Posterior vena cava (tissue), 2 donors: ENCODE results near the gene SNX10. TPM values are rescaled to one million over a fixed set of nuclear protein-coding genes. Genes with fewer than 3 reads are reported as not detected.

Experiments used
- DNase-seq: peaks from one replicate; pipeline ENCODE4 v3.0.0-alpha.2; 2020; ENCODE audit warnings: low spot score
- intact Hi-C, 2 donors: fragments of 100-400 bp; cut with DNase I; formaldehyde crosslinking; loops; one replicate each; pipeline versions ENCODE4 v1.14.1 to v1.14.2; 2022 to 2023
- total RNA-seq, 2 donors: library from RNA; stranded (reverse); fragmentation: NEBNext Ultra II Directional; extraction: Animal tissue kit (Norgen Biotek cat#: 25700); gene quantifications; one replicate each; pipeline ENCODE4 v1.2.1, GENCODE V29; 2021
- donor health status: DM: yes; HTN: yes; CAD: no.
- donor health status: DM: yes; HTN: yes; CAD: no.

The SNX10 gene
- total RNA-seq, 2 donors from 2014 or later = 4.0 to 6.5 TPM

DNA sequence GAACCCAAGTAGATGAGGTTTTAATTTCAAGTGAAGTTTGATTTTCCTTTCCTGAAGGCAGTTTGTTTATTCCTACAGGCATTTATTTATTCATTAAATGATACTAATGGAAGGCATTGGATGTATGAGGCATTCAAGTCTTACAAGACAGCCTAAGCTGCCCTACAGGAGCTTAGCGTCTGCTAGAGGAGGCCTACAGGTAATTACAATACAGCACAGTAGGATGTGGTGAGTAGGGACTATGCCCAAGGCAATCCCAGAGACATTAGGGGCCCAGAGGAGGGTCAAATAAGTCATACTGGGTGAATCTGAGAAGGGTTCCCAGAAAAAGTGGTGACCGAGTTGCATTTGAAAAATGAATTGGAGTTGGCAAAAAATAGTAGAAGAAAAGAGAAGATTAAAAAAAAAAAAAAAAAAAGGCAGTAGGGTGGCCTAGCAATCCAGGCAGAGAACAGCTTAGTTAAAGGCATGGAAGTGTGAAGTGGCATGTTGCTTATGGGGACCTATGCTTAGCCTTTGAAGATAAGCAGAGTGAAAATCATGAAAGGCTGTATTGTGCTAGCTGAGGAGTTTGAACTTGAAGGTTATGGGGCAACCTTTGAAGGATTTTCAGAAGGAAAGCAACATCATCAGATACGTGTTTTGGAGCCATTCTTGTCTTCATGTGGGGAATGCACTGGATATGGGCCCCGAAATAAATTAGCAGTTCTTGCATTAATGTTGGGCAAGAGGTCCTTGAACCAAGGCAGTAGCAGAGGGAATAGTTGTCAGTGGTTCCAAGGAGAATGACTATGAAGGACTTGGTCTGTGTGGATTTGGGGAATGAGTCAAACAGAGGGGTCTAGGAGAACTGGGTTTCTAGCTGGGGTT lies 65.5 kb downstream of the SNX10 start:
- DNase-seq = no peak
- intact Hi-C loops = no loop called here

DNA sequence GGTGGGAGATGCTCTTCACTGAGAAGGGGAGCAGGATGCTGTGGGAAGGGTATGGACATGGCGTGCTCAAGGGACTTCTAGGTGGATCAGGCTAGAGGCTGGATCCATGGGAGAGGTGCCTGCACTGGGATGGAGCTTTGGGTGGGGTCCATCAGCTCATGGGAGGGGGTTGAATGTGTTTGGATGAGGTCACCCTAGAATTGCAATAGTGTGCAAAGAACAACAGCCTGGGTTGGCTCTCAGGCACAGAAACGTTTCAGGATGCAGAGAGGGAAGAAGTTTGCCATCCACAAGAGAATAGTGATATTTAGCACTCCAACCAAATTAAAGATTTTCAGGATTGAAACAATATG lies 66.1 kb downstream of the SNX10 start:
- no peak for DNase-seq
- intact Hi-C loops = no loop called here

DNA sequence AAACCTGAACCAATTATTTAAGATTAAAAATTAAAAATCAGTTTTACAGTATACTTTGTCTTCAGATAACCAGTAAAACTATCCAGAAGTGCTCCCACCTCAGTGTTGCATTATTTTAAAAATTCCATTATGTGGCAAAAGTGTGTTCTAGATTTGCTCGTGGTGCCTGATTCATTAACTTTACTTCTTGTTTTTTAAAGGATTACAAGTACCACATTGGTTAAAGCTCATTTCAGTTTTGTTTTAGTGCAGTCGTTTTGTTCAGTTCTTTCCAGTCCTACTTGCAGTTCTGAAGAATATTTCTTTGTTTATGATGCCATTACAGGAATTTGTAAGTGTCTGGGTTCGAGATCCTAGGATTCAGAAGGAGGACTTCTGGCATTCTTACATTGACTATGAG lies 69.0 kb downstream of the SNX10 start:
- intact Hi-C loops = loop anchor here in 1 of 2 donors (10.0 kb wide), 1 partner anchor 266 kb away; no protein-coding TSS in a partner anchor
- DNase-seq = no peak

DNA sequence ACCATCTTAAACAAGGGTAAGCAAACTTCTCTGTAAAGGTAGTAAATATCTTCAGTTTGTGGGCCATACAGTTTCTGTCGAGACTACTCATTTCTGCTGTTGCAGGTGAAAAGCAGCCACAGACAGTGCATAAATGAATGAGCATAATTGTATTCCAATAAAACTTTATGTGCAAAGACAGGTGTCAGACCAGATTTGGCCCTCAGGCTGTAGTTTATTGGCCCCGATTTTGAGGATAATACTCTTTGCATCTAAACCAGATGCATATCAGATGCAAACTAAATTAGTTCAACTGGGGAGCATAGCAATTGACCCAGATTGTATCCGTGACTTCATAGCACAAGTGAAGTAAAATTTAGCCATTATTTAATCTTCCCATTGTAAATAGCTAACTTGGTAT lies 70.0 kb downstream of the SNX10 start:
- intact Hi-C loops = loop anchor here in 1 of 2 donors (10.0 kb wide), 1 partner anchor 267 kb away; no protein-coding TSS in a partner anchor
- DNase-seq = no peak

DNA sequence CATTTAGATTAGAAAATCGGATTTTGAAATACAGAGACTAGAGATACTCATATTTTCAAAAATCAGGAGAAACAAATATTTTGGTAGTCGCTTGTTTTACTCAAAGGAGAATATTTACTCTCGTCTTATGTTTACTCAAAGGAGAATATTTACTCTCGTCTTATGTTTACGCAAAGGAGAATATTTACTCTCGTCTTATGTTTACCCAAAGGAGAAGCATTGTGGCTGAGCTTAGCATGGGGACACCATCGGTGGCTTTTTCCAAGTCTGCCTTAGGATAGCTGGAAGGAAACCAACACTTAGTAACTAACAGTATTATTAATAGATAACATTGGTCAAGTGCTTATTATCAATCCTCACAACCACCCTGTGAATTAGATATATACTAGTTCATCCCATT lies 71.8 kb downstream of the SNX10 start:
- DNase-seq = no peak
- intact Hi-C loops = loop anchor here in 1 of 2 donors (10.0 kb wide), 1 partner anchor 269 kb away; no protein-coding TSS in a partner anchor

DNA sequence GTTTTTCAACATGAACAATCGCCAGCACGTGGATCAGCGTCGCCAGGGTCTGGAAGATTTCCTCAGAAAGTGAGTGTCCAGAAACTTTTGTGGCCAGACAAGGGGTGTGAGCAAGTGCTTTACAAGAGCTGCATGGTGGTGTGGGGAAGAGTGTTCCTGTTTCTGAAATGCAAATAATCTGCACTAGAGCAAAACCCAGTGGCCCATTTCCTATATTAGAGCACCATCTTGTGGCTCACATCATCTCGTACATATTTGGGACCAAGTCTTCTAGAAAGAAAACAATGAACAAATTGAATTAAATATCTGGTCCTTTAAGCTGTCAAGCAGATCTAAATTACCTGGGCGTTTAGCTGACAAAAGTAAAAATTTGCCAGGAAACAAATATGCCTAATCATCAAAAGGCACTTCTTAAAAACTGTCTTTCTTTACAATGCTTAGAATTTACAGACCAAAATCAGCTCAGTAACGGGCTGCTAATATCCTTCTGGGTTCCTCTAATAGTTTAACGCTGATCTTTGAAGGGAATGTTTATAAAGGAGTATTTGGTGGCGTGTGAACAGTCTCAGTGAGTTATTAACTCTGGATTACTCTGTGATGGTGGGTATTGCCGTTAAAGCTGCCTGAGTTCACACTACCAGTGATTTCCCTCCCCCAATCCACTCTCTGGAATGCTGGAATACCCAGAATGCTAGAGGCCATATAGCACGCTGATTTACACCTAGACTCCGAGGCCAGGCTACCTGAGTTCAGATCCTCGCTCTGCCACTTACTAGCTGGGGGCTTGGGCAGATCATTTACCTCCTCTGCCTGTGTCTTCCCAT lies 73.6 kb downstream of the SNX10 start:
- intact Hi-C loops = loop anchor here (2.0 to 10.0 kb wide), 5 partner anchors 270 to 797 kb away; no protein-coding TSS in a partner anchor
- no peak for DNase-seq

DNA sequence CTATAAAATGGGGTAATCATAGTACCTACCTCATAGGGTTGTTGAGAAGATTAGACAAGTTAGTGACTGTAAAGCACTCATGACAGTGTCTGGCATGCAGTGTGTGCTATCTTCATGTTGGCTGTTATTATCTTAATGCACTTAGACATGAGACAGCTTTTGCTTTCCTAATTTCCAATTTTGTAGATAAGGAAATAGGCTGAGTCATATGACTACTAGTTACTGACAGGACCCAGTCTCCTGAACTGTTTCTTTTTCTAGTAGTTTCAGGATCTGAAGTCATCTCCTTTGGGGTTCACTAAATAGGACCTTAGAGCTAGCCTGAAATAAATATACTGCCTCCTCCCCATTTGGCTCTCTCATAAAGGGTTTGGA lies 74.2 kb downstream of the SNX10 start:
- intact Hi-C loops = loop anchor here (2.0 to 10.0 kb wide), 5 partner anchors 271 to 796 kb away; no protein-coding TSS in a partner anchor
- no peak for DNase-seq

- intact Hi-C loops = loop anchor here (5.0 to 10.0 kb wide), 4 partner anchors 272 to 795 kb away; no protein-coding TSS in a partner anchor
- DNase-seq = no peak
Measured at GRCh38 chr7:26367219-26367711, 75.6 kb downstream of the SNX10 start.

DNA sequence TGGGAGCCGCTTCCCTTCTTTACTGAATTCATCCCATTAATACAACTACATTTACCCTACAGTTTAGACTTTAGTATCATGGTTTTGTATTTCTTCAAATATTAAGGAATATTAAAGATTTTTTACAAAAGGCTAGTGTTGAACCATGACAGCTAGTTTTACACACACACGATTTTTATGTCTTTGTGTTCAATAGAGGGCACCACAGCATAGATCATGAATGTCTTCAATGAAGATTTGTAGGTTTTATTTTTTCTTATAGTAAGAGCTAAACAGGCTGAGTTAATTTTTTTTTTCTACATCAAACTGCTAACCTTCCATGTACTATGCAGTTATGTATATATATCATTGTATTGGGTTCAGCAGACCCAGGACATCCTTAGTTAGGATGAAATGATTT lies 76.9 kb downstream of the SNX10 start:
- DNase-seq = no peak
- intact Hi-C loops = loop anchor here (5.0 to 10.0 kb wide), 4 partner anchors 274 to 794 kb away; no protein-coding TSS in a partner anchor

DNA sequence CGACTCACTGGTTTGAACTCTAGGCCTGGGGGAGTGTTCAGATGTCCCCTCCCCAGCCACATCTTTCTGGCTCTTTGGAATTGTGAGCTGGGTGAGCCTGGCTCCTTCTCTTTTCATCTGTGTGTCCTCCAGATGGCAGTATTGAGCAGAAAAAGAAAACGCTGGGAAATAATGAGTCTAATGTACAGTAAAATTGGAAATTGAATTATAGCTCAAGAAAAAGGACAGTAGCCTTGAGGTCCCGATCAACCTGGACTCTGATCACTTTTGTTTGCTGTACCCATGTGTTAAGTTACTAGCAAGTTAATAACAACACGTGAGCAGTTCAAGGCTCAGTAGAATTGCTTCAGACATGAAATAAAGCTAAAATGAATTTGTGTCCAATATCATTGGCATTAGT lies 77.9 kb downstream of the SNX10 start:
- intact Hi-C loops = loop anchor here (5.0 to 10.0 kb wide), 4 partner anchors 275 to 793 kb away; no protein-coding TSS in a partner anchor
- no peak for DNase-seq

DNA sequence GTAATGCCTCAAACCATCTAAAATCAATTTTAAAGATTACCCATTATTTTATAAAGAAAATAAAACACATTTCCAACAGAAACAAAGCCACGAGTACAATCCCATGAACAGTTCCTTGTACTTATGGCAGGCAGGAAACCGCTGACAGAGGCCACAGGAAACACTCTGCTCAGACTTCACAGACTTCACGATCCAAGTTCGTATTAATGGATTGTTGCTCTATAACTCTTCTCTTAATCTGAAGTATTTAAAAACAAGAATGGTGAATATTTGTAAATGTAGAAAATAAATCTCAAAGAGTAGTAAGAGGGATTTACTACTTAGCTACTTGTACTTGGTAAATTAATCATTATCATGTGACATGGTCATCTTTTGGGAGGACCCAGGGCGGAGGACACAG lies 78.3 kb downstream of the SNX10 start:
- intact Hi-C loops = loop anchor here in 1 of 2 donors (10.0 kb wide), 1 partner anchor 795 kb away; the partner anchor contains the start of gene HOXA9
- no peak for DNase-seq

- intact Hi-C loops = loop anchor here in 1 of 2 donors (10.0 kb wide), 1 partner anchor 793 kb away; the partner anchor contains the start of gene HOXA9
- no peak for DNase-seq
Measured at GRCh38 chr7:26372249-26372648, 80.6 kb downstream of the SNX10 start.

GRCh38 chr7:26372704-26373103 lies 81.0 kb downstream of the SNX10 start:
- DNase-seq = no peak
- intact Hi-C loops = loop anchor here in 1 of 2 donors (10.0 kb wide), 1 partner anchor 792 kb away; the partner anchor contains the start of gene HOXA9

DNA sequence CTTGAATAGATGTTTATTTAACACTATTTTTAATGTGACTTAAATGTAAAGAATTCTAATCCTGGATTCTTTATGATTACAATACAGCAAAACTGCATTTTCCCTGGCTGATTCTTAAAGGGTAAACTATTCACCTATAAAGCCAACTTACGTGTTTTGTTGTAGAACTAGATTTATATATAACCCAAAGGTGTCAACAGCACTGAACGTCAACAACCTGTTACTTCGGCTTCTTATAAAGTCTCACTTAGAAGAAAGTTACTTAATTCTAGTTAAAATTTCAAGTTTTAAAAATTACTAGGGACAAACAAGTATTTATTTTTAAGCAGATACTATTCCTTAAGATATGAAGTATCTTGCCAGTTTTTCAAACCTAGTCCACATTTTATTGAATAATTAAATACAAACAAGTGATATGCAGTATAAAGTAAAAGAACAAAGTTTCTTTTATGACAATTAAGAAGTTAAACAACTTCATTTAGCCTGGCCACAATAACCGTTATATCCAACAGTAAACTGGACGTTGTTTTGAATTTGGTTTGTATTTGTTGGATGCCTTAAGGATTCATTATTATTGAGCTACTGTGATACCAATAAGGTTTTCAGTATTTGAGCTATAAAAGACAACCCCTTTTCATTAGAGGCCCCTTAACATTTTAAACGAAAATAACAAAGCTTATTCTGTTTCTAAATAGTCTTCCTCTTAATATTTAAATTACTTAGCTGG lies 83.1 kb downstream of the SNX10 start:
- no peak for DNase-seq
- intact Hi-C loops = loop anchor here in 1 of 2 donors (10.0 kb wide), 1 partner anchor 790 kb away; the partner anchor contains the start of gene HOXA9

DNA sequence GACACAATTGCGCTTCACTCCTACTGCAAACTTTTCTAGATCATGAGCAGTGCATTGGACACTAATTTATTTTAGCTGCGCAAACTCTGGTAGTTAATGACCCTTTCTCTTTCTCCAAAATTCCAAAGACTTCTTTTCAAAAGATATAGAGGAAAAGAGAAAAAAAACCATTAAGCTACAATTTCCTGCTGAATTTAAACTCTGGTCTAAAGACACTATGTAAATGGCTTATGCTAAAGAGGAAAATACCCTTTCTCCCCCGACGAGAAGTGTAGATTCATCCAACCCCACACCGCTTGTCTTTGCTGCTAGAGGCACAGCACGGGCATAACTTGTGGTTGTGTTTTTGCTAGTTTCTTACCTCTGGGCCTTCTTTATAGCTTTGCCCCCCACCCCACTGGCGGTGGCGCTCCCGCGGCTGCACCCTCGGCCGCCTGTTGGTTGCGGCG lies 84.1 kb downstream of the SNX10 start:
- no peak for DNase-seq
- intact Hi-C loops = loop anchor here in 1 of 2 donors (10.0 kb wide), 1 partner anchor 789 kb away; the partner anchor contains the start of gene HOXA9

GRCh38 chr7:26376175-26376917 lies 84.7 kb downstream of the SNX10 start:
- intact Hi-C loops = loop anchor here in 1 of 2 donors (10.0 kb wide), 1 partner anchor 788 kb away; the partner anchor contains the start of gene HOXA9

DNA sequence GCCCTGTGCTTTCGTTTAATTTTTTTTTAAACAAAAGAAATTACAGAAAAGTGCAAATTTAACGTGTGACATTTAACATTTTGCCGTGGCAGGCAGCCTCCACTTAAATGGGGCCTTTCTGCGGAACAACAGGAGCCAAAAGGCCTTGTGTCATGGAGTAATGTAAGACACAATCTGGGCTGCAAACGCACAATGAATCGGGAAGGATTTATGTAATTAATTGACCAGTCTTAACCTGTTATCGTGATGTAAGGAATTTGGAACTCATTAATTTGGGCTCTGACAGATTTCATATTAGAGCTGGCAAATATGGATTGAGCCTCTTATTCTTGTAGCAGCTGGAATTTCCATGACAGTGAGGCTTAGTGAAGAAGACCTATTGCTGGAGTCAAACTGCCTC lies 86.4 kb downstream of the SNX10 start:
- intact Hi-C loops = loop anchor here in 1 of 2 donors (10.0 kb wide), 1 partner anchor 787 kb away; the partner anchor contains the start of gene HOXA9
- no peak for DNase-seq

More at GRCh38 chr7:26376175-26376917, 84.7 kb downstream of the SNX10 start:
- no peak for DNase-seq
